Gastrocnemius medialis (tissue), 4 donors: ENCODE data around the gene SPI1. TPM values are rescaled to one million over a fixed set of nuclear protein-coding genes. Genes with fewer than 3 reads are reported as not detected.

Experiments
- ATAC-seq, 2 donors: fragments of 150-250 bp; one replicate each; pipeline ENCODE4 v1.9.1; 2016
- DNase-seq, 2 donors: peaks; one replicate each; pipeline ENCODE4 v3.0.0-alpha.2; 2019
- H3K27ac ChIP-seq, 4 donors: fragments of 200-600 bp; sonication (generic); 1 replicate in 1 of 4; 2 replicates in 3 of 4; pipeline ENCODE4 v1.5.1; 2016 to 2018; ENCODE audit warnings: mild to moderate bottlenecking in 2 of 4, moderate library complexity in 1 of 4
- H3K27me3 ChIP-seq, 3 donors: fragments of 200-600 bp; sonication (generic) in 2 of 3; 1 replicate in 1 of 3; 2 replicates in 2 of 3; pipeline versions ENCODE4 v1.5.1 to v1.6.0; 2016 to 2019; ENCODE audit warnings: mild to moderate bottlenecking in 1 of 3, moderate library complexity in 1 of 3
- H3K36me3 ChIP-seq, 2 donors: fragments of 200-600 bp; sonication (generic) in 1 of 2; one replicate each; pipeline ENCODE4 v1.5.1; 2017 to 2018
- H3K4me1 ChIP-seq, 2 donors: fragments of 200-600 bp; sonication (generic) in 1 of 2; one replicate each; pipeline ENCODE4 v1.5.1; 2016 to 2017; ENCODE audit warnings: mild to moderate bottlenecking in 2 of 2
- H3K4me3 ChIP-seq, 4 donors: fragments of 200-600 bp; sonication (generic) in 3 of 4; 1 replicate in 1 of 4; 2 replicates in 3 of 4; pipeline ENCODE4 v1.5.1; 2016 to 2019; ENCODE audit warnings: mild to moderate bottlenecking in 2 of 4
- H3K9me3 ChIP-seq, 3 donors: fragments of 200-600 bp; sonication (generic) in 2 of 3; 1 replicate in 1 of 3; 2 replicates in 2 of 3; pipeline ENCODE4 v1.5.1; 2016 to 2019
- CTCF ChIP-seq, 5 experiments: fragments of 450-650 bp in 3 of 5; fragments of 200-600 bp in 2 of 5; sonication (generic) in 2 of 5; IDR thresholded peaks in 4 of 5; conservative IDR thresholded peaks in 1 of 5; 1 replicate in 4 of 5; 2 replicates in 1 of 5; pipeline ENCODE4 v1.5.1; 2016 to 2019; ENCODE audit warnings: antibody characterized with exemption in 5 of 5, mild to moderate bottlenecking in 3 of 5, moderate library complexity in 3 of 5
- POLR2A ChIP-seq, 2 donors: fragments of 450-650 bp; IDR thresholded peaks; one replicate each; pipeline ENCODE4 v1.6.1; 2017; ENCODE audit warnings: antibody characterized with exemption in 2 of 2, mild to moderate bottlenecking in 2 of 2, moderate library complexity in 2 of 2
- in situ Hi-C, 4 donors: fragments of 200-750 bp; cut with MboI; loops; one replicate each; pipeline versions ENCODE4 v1.15.0 to v1.8.0; 2017; ENCODE audit warnings: low sequenced_read_pairs in 4 of 4
- intact Hi-C: fragments of 100-400 bp; cut with DNase I; formaldehyde crosslinking; loops from one replicate; pipeline ENCODE4 v1.15.1; 2023; ENCODE audit warnings: low total_unique reads
- total RNA-seq, 4 donors: library from RNA; depleted of rRNA; stranded (reverse); fragments of >200 nt; gene quantifications; one replicate each; pipeline versions ENCODE4 v1.1.0 to v1.2.3, GENCODE V29; 2016

Gene SPI1
- total RNA-seq, 4 donors from 2014 or later = 0.44 to 7.0 (median 4.2) TPM

GRCh38 chr11:47403571-47403970 is 25.2 kb upstream of the SPI1 start:
- TF ChIP-seq CTCF (IDR thresholded peaks at IDR 0.05 in 4 of 5, conservative IDR thresholded peaks at IDR 0.05 in 1 of 5) (no peak), POLR2A (IDR thresholded peaks at IDR 0.05) (no peak)
- no peak overlapping the region for H3K4me3 ChIP-seq
- in situ Hi-C loops = loop anchor here in 1 of 4 donors (5.0 kb wide), 1 partner anchor 36 kb away; no protein-coding TSS in a partner anchor
- H3K27ac ChIP-seq = no peak overlapping the region
- DNase-seq (no peak), ATAC-seq (no peak)
- H3K4me1 ChIP-seq = peaks cover 11 to 13% of the 10 kb centered on the region in 2 donors
- intact Hi-C loops = no loop called here
- H3K36me3 ChIP-seq = no peaks in the 10 kb centered on the region
- no peaks in the 10 kb centered on the region for H3K9me3 ChIP-seq
- no peaks in the 10 kb centered on the region for H3K27me3 ChIP-seq

- no peaks in the 10 kb centered on the region for H3K9me3 ChIP-seq
- in situ Hi-C loops (loop anchor here in 1 of 4 donors (5.0 kb wide), 1 partner anchor 36 kb away; no protein-coding TSS in a partner anchor), intact Hi-C loops (no loop called here)
- no peaks in the 10 kb centered on the region for H3K27me3 ChIP-seq
- no peak for DNase-seq
- no peak overlapping the region for H3K27ac ChIP-seq
- H3K4me3 ChIP-seq = no peak overlapping the region
- no peaks in the 10 kb centered on the region for H3K36me3 ChIP-seq
- no peak for ATAC-seq
- peaks cover 11 to 13% of the 10 kb centered on the region in 2 donors for H3K4me1 ChIP-seq
- TF ChIP-seq CTCF (IDR thresholded peaks at IDR 0.05 in 4 of 5, conservative IDR thresholded peaks at IDR 0.05 in 1 of 5) (no peak), POLR2A (IDR thresholded peaks at IDR 0.05) (no peak)
Measured at GRCh38 chr11:47403135-47403534, 24.8 kb upstream of the SPI1 start.

- Histone ChIP-seq H3K4me1 (no peaks in the 10 kb centered on the region), H3K4me3 (peak overlapping the region; percentile 45 to 57 (median 52)), H3K36me3 (no peaks in the 10 kb centered on the region), H3K27ac (peak overlapping the region; percentile 58 to 68 (median 62)), H3K9me3 (no peaks in the 10 kb centered on the region), H3K27me3 (no peaks in the 10 kb centered on the region)
- in situ Hi-C loops (loop anchor here in 1 of 4 donors (5.0 kb wide), 1 partner anchor 34 kb away; no protein-coding TSS in a partner anchor), intact Hi-C loops (no loop called here)
- peak; percentile 46 to 60 for ATAC-seq
- TF ChIP-seq POLR2A (IDR thresholded peaks at IDR 0.05) (no peak), CTCF (IDR thresholded peaks at IDR 0.05 in 4 of 5, conservative IDR thresholded peaks at IDR 0.05 in 1 of 5) (no peak)
- peak in 1 of 2 donors; percentile 11 for DNase-seq
Measured at GRCh38 chr11:47400768-47401279, 22.5 kb upstream of the SPI1 start.

GRCh38 chr11:47399860-47400767 is 21.8 kb upstream of the SPI1 start:
- in situ Hi-C loops = loop anchor here in 1 of 4 donors (5.0 kb wide), 1 partner anchor 33 kb away; no protein-coding TSS in a partner anchor
- H3K9me3 ChIP-seq = no peaks in the 10 kb centered on the region
- DNase-seq = no peak

More at GRCh38 chr11:47399860-47400767, 21.8 kb upstream of the SPI1 start:
- H3K27me3 ChIP-seq = no peaks in the 10 kb centered on the region
- H3K27ac ChIP-seq = peak overlapping the region; percentile 58 to 68 (median 62)
- intact Hi-C loops = no loop called here
- TF ChIP-seq CTCF (IDR thresholded peaks at IDR 0.05 in 4 of 5, conservative IDR thresholded peaks at IDR 0.05 in 1 of 5) (no peak), POLR2A (IDR thresholded peaks at IDR 0.05) (peak in 1 of 2 donors; percentile 36)
- peak overlapping the region; percentile 45 to 57 (median 52) for H3K4me3 ChIP-seq
- ATAC-seq = no peak
- no peaks in the 10 kb centered on the region for H3K36me3 ChIP-seq
- peaks cover 0 to 2% of the 10 kb centered on the region in 2 donors for H3K4me1 ChIP-seq
